ENCODE measurements around the gene SOX6.

GRCh38 chr11:16082095-16083055 lies 274.0 kb downstream of the SOX6 start:
- TF ChIP-seq CTCF (IDR thresholded peaks at IDR 0.05; ENCODE audit: low read depth, low read length, poor library complexity, severe bottlenecking), result no peak
- no peak for TF ChIP-seq EZH2phosphoT487 (IDR thresholded peaks at IDR 0.05; ENCODE audit: borderline replicate concordance, low read length)
